Stimulated activated CD8-positive, alpha-beta memory T cell treated with anti-CD3 and anti-CD28 coated beads, Interleukin-2, amount 100 ng/mL, for 48 hours (primary cell): Measurements from ENCODE around the gene TLR4.

Source experiments
- DNase-seq, 2 donors: peaks; one replicate each; pipeline ENCODE4 v3.0.0-alpha.2; 2020; ENCODE audit warnings: low read depth in 2 of 2

TLR4 gene

DNA sequence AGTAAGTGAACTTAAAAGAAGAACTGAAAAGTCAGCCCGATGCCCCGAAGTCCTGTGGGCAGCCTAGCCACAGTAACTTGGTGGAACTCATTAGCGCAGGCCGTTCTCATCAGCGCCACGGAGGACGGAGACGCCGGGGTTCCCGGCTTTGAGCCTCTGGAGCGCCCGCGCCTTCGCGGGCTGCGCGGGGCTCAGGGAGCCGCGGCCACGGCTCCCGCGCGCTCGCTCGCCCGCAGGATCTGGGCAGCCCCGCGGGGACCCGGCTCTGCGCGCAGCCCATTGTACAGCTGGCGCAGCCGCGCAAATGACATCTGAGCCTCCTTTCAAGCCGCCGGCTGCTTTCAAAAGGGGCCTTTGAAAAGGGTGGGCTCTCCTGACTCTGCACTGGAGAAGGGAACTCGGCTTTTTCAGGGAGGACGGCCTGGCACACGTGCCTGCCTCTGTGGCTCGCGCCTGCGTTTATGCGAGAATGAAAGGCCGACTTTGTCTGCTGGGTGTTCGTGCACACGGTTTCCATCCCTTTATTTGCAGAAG lies 40.7 kb downstream of the TLR4 start:
- DNase-seq, result no peak

DNA sequence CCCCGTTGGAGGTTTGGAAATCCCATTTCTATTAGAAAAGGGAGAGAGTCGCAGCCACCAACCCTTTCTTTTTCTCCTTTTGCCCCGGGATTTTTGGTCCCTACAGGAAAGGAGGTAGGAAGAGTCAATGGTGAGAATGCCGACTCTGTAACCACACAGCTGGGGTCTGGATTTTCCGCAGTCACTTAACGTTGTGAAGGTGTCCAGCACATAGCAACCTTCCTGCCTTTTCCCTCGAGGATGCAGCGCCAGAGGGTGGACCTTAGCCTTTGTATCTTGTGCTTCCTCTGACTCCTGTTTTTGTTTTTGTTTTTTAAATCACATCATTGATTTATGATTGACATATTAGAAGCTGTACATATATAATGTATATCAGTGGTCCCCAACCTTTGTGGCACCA lies 41.4 kb downstream of the TLR4 start:
- no peak for DNase-seq

DNA sequence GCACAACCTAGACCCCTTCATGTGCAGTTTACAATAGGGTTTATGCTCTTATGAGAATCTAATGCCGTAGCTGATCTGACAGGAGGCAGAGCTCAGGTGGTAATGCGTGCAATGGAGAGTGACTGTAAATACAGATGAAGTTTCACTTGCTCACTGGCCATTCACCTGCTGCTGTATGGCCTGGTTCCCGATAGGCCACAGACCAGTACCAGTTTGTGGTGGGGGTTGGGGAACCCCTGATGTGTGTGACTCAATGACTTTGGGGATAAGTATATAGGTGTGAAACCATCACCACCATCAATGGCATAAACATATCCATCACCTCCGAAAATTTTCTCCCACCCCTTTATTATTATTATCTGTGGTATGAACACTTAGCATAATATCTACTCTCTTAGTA lies 42.1 kb downstream of the TLR4 start:
- DNase-seq, result no peak

DNA sequence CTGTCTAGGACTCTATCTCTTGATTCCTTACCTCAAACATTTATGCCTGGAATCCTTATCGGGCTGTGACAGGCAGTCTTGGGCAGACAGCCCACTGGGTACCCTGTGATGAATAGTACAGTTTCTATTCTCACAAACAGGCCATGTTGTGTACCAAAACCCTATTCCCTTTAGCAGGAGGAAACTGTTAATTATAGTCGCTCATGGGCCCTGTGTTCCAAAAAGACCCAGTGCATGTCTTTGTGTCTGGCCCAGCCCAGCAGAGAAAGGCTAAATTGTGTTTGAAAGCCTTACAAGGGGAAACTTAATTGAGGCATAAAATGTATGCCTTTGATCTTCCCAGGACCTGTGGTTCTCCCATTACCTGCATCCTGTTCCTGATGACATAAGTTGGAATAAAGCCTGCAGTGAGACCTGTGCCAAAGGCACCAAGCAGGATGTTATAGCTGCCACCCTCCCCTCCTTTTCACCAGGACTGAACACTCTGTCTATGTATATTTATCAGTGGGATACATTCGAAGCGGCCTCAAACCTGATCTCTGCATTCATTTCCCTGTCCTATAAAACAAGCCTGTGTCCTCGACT lies 43.3 kb downstream of the TLR4 start:
- no peak for DNase-seq

DNA sequence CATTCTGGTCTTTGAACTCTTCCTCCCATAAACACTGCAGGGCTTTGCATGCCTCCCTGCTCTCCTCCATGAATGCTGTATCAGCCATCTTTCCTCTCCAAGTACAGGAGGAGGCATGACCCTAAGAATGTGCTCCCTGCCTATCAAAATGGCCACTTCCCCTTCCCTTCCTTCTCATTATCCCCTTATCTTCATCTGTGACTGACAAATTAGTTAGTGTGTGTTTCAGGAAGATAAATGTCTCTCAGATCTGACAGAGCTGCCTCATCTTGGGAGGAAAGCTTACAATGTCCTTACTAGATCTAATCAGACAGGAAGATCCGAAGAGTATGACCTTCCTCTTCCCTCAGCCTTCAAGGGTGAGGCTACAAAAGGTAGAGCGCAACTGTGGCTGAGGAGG lies 46.2 kb downstream of the TLR4 start:
- no peak for DNase-seq

DNA sequence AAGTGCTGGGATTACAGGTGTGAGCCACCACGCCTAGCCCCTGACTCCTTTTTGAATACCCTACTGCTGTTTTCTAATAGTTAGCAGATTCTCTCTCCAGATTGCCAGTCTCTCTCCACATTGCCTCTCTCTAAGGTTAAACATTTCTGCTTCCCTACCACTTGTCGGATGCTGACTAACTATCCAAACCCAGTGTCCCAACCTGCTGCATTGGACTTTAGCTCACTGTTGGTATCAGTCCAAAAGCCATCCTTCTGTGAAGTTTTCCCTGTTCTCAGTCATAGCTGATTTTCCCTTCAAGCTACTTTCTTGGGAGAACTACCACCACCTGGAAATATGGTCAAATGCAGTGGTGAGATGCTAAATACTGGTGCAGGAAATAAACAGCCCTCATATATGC lies 48.7 kb downstream of the TLR4 start:
- no peak for DNase-seq

DNA sequence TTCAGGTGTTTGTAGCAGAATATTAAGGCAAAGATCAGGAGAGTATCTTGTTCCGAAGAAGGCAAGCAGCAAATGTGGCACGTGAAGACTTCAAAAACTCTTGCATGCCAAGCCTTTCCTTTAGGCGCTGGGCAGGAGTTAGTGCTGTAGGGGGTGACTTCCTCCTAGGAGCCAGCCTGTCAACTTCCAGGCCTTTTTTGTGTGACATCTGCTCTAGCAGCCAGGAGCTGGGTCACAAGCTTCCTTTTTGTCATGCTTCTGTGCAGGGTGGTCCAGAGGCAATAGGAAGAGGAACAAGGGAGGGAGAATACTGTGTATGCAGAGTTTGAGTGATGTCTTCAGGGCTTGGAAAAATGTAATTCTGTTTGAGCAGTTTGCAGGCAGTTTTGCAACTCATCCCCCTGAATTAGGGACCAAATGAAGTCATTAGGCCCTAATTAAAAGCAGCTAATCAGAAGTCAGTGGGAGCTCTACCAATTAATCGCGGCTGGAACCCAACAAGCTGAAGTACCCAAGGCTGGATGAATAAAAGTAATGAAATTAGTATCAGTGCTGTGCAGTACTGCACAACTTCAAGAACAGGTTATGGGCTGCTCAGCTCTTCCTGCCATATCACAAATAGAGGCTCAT lies 53.5 kb downstream of the TLR4 start:
- no peak for DNase-seq

DNA sequence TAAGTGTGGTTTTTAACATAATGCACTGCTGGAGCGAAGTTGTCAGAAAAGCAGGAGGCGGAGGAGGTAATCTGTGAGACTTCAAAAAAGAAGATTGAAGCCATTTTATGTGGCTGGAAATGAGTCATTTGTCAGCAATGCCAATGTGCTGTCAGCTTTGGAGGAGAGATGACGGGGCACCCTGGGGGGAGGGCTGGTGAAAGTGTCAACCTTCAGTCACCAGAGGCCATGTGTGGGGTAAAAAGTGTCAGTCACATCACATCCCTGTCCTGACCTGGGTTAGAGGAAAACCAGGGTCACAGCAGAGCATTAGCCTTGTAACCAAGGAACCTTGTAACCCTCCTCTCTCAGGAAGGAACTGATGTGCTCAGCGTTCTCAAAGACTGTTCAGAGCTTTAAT lies 59.1 kb downstream of the TLR4 start:
- no peak for DNase-seq

DNA sequence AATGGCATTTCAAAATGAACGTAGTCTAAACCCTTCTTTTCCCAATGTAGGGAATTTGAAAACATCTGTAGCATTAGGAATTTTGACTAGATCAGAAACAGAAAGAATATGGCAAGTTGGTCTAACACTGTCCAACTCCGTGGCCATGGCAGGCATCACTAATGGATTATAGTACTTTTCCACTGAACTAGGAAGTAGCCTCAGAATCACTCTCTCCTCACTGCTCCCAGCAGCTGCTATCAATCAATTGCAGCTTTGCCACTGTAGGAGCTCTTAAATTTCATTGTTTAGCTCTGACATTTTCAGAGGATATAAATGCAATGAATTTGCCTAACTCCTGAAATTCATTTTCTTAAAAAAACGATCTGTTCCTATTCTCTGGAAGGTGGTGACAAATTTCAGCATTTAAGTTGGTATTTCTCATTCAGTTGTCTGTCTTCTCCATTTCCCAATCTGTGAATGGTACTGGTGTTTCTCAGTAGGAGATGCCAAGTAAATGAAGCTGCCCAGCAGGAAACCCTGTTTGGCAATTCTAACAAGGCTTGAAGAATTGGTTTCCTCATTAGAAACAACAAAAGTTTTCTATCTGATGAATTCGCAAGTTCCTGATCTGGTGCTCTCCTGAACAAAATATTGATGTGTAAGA lies 64.7 kb downstream of the TLR4 start:
- no peak for DNase-seq

DNA sequence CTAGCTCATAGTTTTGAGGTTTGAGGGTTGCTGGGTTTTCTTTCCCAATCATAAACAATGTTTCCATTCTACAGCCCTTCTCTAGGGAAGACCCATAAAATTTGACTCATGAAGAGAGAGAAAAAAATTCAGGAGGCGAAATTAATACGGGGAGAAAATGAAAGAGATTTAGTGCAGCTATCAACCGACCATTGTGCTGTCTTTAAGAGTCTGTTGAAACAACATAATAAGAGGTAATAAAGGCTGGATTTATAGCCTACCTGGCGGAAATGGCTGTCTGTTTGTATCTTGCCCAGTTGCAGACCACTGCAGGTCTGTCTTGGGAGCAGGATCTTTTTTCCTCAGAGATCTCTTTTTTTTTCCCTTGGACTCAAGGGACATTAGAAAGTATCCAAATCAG lies 66.9 kb downstream of the TLR4 start:
- no peak for DNase-seq

DNA sequence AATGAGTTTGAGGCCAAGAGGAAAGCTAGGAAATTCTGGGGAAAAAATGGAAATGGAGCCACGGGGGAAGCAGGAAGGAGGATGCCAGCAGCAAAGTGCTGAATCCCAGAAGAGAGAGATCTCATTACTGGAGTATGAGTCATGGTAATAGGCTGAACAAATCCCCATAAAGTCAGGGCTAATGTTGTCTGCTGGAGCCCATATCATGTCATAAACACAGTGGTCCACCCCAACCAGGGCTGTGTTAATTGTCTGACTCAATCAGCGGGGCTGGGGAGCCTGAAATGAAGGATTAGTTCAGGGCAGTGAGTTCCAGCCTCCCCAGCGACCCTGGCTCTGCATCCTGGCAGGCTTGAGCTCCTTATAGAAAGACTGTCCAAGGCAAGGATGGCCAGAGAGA lies 68.8 kb downstream of the TLR4 start:
- DNase-seq, result no peak
